KG1 (cell line): ENCODE results near the gene INPP4B.
A peak's percentile ranks its signal among the peaks of the same experiment; 100 is the strongest.

Experiments used
- DNase-seq: peaks from one replicate; lab custom pipeline; 2025; lab: John Stamatoyannopoulos, UW

The INPP4B gene

GRCh38 chr4:142846108-142846728 lies at the start of gene INPP4B:
INPP4B (minus strand) TSS chr4:142846301.
- DNase-seq, result peak; percentile 26

- DNase-seq, result no peak
These were observed 46.9 kb upstream of the INPP4B start for GRCh38 chr4:142893012-142893411.

- no peak for DNase-seq
These were observed 40.5 kb upstream of the INPP4B start for GRCh38 chr4:142886566-142886965.

GRCh38 chr4:142883040-142883832 lies 37.1 kb upstream of the INPP4B start:
- no peak for DNase-seq

- DNase-seq, result no peak
These were observed 36.1 kb upstream of the INPP4B start for GRCh38 chr4:142882159-142882558.

GRCh38 chr4:142881331-142881730 lies 35.2 kb upstream of the INPP4B start:
- no peak for DNase-seq

- no peak for DNase-seq
These were observed 29.0 kb upstream of the INPP4B start for GRCh38 chr4:142875117-142875516.

- DNase-seq, result no peak
These were observed 28.6 kb upstream of the INPP4B start for GRCh38 chr4:142874684-142875083.

- no peak for DNase-seq
These were observed 20.6 kb upstream of the INPP4B start for GRCh38 chr4:142866685-142867084.

GRCh38 chr4:142861351-142861750 lies 15.2 kb upstream of the INPP4B start:
- DNase-seq, result no peak

GRCh38 chr4:142858965-142859364 lies 12.9 kb upstream of the INPP4B start:
- DNase-seq, result no peak

GRCh38 chr4:142858446-142858845 lies 12.3 kb upstream of the INPP4B start:
- DNase-seq, result no peak

- no peak for DNase-seq
These were observed 10.5 kb upstream of the INPP4B start for GRCh38 chr4:142856576-142856975.

GRCh38 chr4:142850478-142850877 lies 4.4 kb upstream of the INPP4B start:
- DNase-seq, result no peak

- peak; percentile 24 for DNase-seq
These were observed 862 bp upstream of the INPP4B start for GRCh38 chr4:142846729-142847596.

GRCh38 chr4:142845293-142846107 lies 601 bp downstream of the INPP4B start:
- DNase-seq, result no peak

- no peak for DNase-seq
These were observed 1.3 kb downstream of the INPP4B start for GRCh38 chr4:142844782-142845181.

- peak; percentile 33 for DNase-seq
These were observed 5.5 kb downstream of the INPP4B start for GRCh38 chr4:142840516-142841123.

GRCh38 chr4:142838778-142839177 lies 7.3 kb downstream of the INPP4B start:
- DNase-seq, result no peak

- DNase-seq, result no peak
These were observed 14.1 kb downstream of the INPP4B start for GRCh38 chr4:142832022-142832421.

GRCh38 chr4:142826503-142827241 lies 19.4 kb downstream of the INPP4B start:
- DNase-seq, result no peak
